Non-pigmented ciliary epithelial cell (primary cell): ENCODE measurements around the gene PDIA3.
"Not testable (repeated sequence)": the region's sequence is repeated elsewhere in the genome, so short reads cannot be mapped to it uniquely, and the experiment has no call there.

Experiments used
- DNase-seq: peaks from one replicate; pipeline ENCODE4 v3.0.0-alpha.2; 2010; ENCODE audit warnings: low read depth

The PDIA3 gene

GRCh38 chr15:43746245-43746902, at the start of gene PDIA3:
TSS of gene PDIA3 (plus strand) at chr15:43746438. CDS start at chr15:43746540, 102 bp downstream.
- peak; percentile 22 for DNase-seq

GRCh38 chr15:43702174-43702573, 44.1 kb upstream of the PDIA3 start:
- no peak for DNase-seq

DNA sequence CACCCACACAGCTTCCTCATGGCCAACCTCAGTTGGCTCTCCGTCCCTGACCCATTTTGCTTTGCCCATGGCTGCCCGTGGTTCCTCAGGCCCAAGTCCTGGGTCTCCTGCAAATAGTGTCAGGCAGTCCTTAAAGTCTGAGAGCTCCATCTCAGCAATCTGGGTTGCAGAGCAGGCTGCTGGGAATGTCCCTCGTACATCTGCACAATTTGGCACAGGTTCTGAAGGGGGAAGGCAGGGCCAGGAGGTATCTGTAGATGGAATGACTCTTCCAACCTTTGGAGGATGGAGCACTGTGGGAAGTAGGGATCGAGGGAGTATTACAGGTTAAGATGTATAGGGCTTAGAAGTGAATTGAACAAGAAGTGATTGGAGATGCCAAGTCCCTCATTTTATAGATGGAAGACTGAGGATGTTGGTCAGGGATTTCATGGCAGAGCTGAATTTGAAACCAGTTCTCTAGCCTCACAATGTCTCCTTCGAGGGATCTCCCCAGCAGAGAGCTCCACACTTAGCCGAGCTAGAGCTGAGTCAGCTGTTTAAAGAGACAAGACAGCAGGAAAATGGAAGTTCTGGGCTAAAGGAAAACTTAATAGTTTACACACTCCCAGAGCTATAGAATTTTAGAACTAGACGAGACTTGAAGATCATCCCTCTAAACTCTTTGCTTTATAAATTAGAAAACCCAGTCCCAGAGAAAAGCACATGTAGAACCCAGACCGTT, 43.4 kb upstream of the PDIA3 start:
- DNase-seq, result no peak

GRCh38 chr15:43710431-43711131, 35.7 kb upstream of the PDIA3 start:
- DNase-seq, result not testable (repeated sequence)

- DNase-seq, result no peak
Measured at GRCh38 chr15:43723151-43723550, 23.1 kb upstream of the PDIA3 start.

DNA sequence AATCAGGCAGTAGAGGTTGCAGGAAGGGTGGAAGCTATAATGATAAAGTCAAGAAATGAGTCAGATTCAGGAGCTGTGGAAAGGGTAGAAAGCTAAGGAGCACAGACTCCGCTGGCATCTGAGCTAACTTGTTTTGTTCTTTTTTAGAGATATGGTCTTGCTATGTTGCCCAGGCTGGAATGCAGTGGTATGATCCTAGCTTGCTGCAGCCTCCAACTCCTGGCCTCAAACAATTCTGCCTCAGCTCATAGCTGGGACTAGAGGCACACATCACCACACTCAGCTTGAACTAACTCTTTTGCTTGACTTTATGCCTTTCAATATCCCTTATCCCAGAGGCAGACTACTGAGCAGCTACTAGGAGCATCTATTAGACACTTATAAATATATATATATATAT, 19.9 kb upstream of the PDIA3 start:
- not testable (repeated sequence) for DNase-seq

DNA sequence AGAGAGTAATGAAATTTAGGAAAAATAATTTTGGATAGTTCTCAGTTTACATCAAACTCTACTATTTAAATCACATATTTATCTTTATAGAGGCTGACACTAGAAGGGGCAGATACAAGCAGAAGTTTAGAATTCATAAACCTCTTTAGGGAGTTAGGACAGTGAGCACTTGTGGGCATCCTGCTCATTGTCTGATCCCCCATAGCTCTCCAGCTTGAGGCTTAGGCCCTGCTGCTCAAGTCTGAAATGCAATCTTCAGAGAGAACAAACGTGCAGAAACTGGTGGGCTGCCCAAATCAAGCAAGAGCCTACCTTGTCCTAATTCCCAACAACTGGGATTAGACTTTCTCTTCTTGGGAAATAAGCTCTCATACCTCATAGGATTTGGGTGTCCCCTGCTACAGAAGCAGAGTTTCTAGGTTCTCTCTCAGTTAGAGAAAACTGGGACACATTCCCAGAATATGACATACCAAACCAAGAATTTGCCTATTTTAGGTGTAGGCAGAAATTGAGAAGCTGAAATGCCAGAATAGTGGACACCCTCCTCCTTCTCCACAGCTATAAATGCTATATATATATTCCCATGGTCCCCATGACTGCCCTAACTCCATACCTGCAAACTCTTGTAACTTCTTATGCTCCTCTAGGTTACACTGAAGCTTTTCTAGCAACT, 18.0 kb upstream of the PDIA3 start:
- DNase-seq, result not testable (repeated sequence)

DNA sequence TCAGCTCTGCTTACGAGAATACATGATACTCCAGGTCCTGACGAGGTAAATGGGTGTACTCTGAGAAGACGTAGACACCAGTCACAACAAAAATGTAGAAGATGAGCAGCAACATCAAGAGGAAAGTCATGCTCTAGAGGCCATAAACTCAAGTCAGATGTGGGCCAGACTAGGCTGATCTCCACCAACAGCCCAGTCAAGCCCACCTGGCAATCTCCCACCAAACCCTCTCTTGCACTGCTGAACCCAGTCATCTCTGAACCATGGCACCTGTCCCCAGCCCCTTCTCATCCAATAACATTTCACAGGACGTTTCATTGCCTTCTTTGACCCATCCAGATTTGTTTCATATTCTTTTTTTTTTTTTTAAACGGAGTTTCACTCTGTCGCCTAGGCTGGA, 10.8 kb upstream of the PDIA3 start:
- DNase-seq, result no peak

GRCh38 chr15:43746903-43747309, 668 bp downstream of the PDIA3 start:
- not testable (repeated sequence) for DNase-seq

DNA sequence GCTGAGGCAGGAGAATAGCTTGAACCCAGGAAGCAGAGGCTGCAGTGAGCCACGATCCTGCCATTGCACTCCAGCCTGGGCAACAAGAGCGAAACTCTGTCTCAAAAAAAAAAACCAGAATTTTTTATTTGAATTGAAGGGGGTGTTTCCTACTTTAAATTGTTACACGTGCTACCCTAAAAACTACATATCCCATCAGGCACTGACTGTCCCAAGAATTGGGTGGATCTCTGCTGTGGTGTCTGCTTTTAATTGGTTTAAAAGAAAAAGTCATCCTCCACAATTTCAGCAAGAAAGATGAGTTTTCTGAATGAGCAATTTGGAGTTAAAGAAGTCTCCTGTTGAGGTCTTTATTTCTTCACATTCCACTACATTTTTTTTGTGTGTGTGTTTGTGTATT, 2.1 kb downstream of the PDIA3 start:
- DNase-seq, result no peak

- no peak for DNase-seq
Measured at GRCh38 chr15:43749690-43750345, 3.6 kb downstream of the PDIA3 start.

- no peak for DNase-seq
Measured at GRCh38 chr15:43751885-43752284, 5.6 kb downstream of the PDIA3 start.

DNA sequence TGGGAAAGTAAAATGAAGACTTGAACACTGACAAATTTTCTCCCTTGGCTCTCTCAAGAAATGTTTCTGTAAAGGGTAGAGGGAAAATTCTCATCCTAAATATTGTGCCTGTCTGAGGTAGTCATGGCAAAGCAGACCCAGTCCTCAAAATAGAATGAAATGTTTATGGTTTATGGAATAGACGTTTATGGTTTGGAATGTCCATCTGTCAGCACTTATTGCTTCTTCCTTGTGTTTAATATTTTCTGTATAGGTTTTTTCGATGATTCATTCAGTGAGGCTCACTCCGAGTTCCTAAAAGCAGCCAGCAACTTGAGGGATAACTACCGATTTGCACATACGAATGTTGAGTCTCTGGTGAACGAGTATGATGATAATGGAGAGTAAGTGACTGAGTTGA, 16.6 kb downstream of the PDIA3 start:
- no peak for DNase-seq

- no peak for DNase-seq
Measured at GRCh38 chr15:43763819-43764446, 17.7 kb downstream of the PDIA3 start.

DNA sequence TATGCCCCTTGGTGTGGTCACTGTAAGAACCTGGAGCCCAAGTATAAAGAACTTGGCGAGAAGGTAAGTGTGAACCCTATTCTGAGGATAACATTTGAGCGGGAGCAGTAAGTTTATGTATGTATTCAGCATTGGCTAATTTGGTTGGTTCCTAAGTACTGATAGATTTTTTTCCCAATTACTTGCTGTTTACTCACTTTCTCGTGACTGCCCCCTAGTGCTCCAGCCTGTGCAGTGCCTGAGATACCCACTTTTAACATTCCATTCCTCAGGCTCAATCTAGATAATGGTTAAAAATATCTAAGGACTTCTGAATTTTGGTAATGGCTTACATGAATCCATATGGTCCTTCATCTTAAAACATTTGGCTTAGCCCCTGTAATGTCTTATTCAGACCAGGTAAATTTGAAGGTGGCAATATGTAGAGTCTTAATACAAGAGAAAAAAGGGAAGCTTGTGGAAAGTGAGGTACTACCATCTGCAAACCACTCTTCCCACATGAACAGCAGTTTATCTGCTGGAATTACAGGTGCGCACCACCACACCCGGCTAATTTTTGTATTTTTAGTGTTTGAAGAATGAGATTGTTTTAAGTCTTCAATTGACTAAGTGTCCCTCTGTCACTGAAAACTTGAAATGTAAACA, 23.5 kb downstream of the PDIA3 start:
- DNase-seq, result no peak

DNA sequence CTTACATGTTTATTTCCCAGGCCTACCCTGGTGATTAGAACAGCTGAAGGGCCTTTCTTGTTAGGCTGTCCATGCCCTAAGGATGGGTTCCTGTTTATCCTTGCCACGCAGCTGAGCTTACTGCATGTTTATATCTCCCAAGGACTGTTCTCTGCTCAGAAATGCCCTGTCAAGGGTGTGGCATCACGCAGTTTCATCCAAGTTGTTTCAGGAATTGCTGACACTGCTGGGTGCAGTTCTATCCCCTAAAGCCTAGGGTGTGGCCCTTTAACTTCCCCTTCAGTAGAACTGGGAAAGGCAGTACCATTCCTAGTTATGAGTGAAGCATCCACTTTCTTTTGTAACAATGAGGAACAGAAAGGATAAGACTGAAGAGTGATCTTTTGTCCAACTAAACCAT, 25.6 kb downstream of the PDIA3 start:
- no peak for DNase-seq

DNA sequence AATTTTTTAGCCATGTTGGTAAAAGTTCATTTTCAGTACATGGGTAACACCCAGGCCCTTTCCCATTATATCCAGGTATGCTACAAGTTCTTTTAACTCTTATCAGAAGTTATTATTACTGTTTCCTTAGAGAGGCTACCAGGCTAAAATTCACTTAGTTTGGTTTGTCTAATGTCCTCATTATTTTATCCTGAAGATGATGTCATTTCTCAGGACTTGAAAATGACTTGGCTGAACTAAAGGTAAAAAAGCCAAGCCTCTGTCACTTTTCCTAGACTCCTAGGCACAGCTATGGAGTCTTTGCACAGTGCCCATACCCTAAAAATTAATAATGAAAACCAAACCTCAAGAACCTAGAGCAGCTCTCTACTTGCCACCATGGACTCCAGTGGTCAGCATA, 26.4 kb downstream of the PDIA3 start:
- no peak for DNase-seq

DNA sequence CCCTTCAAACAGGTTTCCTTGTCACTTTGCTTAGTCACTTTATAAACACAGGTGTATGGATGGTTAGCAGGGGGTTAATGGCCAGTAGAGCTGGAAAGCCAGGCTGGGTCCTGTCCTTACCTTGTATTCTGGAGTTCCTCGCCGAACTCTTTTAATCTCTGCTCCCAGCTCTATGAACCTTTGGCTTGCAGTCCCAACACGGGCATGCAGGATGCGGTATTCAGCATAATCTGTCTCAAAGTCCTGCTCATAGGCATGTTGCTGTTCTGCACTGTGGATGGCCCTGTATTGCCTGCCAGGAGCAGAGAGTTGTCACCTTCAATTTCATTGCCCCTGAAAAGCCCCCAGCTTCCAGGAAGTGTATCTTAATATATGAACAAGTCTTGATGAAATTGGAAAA, 27.8 kb downstream of the PDIA3 start:
- DNase-seq, result no peak

DNA sequence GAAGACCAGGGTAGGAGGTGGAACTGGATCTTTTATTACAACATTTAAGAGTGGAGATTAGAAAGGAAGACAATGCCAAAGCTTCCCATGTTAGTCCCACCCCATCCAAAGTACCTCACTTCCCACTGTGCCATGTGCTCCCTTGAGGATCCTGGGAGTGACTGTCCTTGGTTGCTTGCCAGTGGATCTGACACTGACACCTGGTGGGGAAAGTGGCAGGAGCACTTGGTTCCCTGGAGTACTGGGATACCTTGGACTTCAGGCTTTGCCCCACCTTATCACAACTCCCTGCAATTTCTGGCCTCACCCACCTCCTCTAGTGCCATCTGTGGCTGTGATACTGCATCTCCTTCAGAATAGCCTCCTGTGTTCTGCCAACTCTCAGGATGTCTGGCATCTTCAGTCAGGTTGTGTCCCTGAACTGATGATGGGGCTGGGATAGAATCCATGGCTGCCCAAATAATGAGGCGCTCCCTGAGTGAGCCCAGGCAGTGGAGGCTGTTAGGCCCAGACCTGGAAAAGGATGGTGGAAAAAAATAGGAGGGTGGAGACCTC, 29.2 kb downstream of the PDIA3 start:
- DNase-seq, result no peak

DNA sequence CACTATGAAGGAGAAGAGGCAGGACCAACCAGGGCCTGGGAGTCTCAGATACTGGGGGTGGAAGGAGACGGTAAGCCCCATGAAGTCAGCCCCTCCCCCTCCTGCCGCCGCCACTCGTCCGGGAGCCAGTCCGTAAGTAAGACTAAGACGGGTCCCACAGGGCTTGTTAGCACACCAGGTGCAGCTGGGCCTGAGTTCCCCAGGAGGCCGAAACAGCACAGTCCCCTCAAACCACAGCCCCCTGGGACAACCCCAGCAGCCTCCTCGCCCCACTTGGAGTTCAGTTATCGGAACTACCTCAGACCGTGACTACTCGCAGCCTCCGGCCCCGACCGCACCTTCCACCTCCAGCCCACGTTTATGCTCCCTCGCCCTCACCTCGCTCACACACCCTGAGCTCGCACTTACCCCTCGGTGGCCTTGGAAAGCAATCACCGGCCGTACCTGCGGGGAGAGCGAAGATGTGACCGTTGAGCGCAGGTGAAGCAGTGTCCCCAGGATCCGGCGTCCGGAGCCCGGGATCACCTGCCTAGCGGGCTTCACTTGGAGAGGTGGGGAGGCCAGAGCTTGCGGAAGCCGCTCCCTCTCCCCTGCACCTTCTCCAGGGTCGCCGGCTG, 30.0 kb downstream of the PDIA3 start:
- no peak for DNase-seq
